T-helper 1 cell treated with Interleukin-12 subunit alpha and Interleukin-12 subunit beta and Interleukin-4 antibody, amounts not matched to agents 30 μg/mL and 1 μg/mL, for 36 hours (primary cell): ENCODE data around the gene CACNA1H.
"Not testable (repeated sequence)": the region's sequence is repeated elsewhere in the genome, so short reads cannot be mapped to it uniquely, and the experiment has no call there.

Experiments used
- H3K27ac Mint-ChIP-seq: one replicate; pipeline ENCODE4 v1.8.0; 2021; ENCODE audit warnings: mild to moderate bottlenecking, mixed read lengths
- H3K27me3 Mint-ChIP-seq: one replicate; pipeline ENCODE4 v1.8.0; 2021; ENCODE audit warnings: low read depth, mixed read lengths
- H3K36me3 Mint-ChIP-seq: one replicate; pipeline ENCODE4 v1.8.0; 2021; ENCODE audit warnings: low read depth, mixed read lengths
- H3K4me1 Mint-ChIP-seq: one replicate; pipeline ENCODE4 v1.8.0; 2021; ENCODE audit warnings: low read depth, mixed read lengths
- H3K4me3 Mint-ChIP-seq: one replicate; pipeline ENCODE4 v1.8.0; 2021; ENCODE audit warnings: mild to moderate bottlenecking, moderate library complexity, mixed read lengths
- H3K9me3 Mint-ChIP-seq: one replicate; pipeline ENCODE4 v1.8.0; 2021; ENCODE audit warnings: mixed read lengths

CACNA1H gene

DNA sequence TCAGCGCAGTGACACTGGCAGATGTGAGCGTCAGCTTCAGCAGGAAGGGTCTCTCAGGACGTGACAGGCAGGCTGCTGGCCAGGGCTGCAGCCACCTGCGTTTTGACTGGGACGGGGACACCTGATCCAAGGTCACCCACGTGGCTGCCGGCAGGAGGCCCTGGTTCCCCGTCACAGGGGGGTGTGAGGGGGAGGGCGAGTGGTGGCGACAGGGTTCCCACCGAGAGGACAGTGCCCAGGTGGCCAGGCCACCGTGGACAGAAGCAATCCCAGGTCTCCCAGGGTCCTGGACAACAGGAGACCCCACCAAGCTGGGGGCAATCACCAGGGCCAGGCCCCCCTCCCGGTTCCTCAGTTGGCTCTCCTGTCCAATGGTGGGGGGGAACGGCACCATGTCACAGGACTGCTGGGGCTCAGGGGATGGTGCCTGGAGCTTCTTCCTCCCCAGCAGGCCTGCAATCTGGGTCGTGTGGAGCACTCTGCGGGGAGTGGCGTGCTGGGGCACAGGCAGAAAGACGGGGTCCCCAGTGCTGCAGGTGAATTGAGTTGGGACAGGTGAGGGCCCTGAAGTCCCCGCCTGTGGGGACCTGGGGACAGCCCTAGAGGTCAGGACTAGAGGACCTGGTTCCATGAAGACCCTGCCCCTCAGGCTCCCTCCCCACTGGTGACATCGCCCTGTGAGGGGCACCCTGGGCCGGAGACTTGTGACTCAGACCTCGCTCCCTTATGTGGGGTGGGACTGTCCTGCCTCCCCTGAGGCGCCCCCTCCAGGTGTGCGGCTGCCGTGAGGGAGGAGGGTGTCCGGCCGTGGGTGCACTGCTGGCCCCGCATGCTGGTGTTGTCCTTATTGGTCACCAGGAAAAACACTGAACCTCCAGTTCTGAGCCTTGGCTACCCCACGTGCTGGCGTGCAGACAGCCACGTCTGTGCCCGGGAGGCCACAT lies 91.3 kb downstream of the CACNA1H start:
- H3K4me3 Mint-ChIP-seq, H3K4me1 Mint-ChIP-seq, H3K9me3 Mint-ChIP-seq, H3K36me3 Mint-ChIP-seq, H3K27ac Mint-ChIP-seq, H3K27me3 Mint-ChIP-seq: not testable (repeated sequence)

- H3K9me3 Mint-ChIP-seq, result no peaks in the 10 kb centered on the region
Measured at GRCh38 chr16:1244881-1245280, 92.0 kb downstream of the CACNA1H start.

GRCh38 chr16:1245452-1246020 lies 92.6 kb downstream of the CACNA1H start:
- Mint-ChIP-seq H3K9me3 (no peaks in the 10 kb centered on the region), H3K4me1 (no peaks in the 10 kb centered on the region), H3K27ac (no peak overlapping the region), H3K4me3 (peak overlapping the region; percentile 10), H3K27me3 (no peaks in the 10 kb centered on the region), H3K36me3 (no peaks in the 10 kb centered on the region)

More at GRCh38 chr16:1244881-1245280, 92.0 kb downstream of the CACNA1H start:
- H3K27ac Mint-ChIP-seq, result no peak overlapping the region
- no peaks in the 10 kb centered on the region for H3K36me3 Mint-ChIP-seq
- H3K4me3 Mint-ChIP-seq, result no peak overlapping the region
- H3K27me3 Mint-ChIP-seq, result no peaks in the 10 kb centered on the region
- H3K4me1 Mint-ChIP-seq, result no peaks in the 10 kb centered on the region

GRCh38 chr16:1247903-1248537 lies 95.1 kb downstream of the CACNA1H start:
- H3K9me3 Mint-ChIP-seq, H3K27me3 Mint-ChIP-seq, H3K36me3 Mint-ChIP-seq, H3K4me3 Mint-ChIP-seq, H3K27ac Mint-ChIP-seq, H3K4me1 Mint-ChIP-seq: not testable (repeated sequence)

DNA sequence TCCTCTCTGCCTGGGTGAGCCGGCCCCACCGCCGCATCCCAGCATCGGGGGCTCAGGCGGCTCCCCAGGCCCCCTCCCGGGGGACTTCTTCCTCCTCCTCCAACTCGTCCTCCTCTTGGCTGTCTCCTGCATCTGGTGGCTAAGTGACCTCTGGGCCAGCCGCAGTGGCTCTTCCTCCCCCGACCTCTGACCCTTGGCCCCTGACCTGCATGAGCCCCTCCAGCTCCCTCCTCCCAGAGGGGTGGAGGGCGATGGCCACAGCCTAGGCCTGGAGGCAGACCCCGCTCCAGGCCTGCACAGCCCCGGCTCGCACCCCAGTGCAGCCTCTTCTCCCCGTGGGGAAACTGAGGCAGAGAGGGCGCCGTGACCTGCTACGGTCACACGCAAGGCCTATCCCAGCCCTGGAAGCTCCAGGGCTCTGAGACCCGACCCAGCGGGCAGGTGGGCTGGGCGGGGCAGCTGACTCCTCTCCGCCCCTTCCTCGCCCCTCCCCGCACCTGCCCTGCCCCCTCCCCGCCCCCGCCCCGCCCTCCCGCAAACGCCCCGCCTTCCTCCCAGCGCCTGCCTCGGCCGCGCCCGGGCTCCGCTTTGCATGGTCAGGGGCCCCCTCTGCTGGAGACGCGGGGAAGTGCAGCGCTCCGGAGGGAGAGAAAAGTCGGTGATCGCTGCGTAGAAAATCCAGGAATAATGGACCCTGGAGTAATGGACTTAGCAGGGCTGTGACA lies 96.3 kb downstream of the CACNA1H start:
- H3K36me3 Mint-ChIP-seq, H3K27ac Mint-ChIP-seq, H3K4me3 Mint-ChIP-seq, H3K9me3 Mint-ChIP-seq, H3K4me1 Mint-ChIP-seq, H3K27me3 Mint-ChIP-seq: not testable (repeated sequence)

GRCh38 chr16:1253701-1254364 lies 100.9 kb downstream of the CACNA1H start:
- not testable (repeated sequence) for H3K27me3 Mint-ChIP-seq, H3K4me1 Mint-ChIP-seq, H3K4me3 Mint-ChIP-seq, H3K36me3 Mint-ChIP-seq, H3K27ac Mint-ChIP-seq, H3K9me3 Mint-ChIP-seq

DNA sequence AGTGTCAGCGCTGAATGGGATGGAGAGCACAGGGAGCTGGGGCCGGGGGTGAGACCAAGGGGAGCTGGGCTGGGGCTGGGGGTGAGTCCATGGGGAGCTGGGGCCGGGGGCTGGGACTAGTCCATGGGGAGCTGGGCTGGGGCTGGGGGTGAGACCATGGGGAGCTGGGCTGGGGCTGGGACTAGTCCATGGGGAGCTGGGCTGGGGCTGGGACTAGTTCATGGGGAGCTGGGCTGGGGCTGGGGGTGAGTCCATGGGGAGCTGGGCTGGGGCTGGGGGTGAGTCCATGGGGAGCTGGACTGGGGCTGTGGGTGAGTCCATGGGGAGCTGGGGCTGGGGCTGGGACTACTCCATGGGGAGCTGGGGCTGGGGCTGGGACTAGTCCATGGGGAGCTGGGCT lies 101.9 kb downstream of the CACNA1H start:
- H3K27ac Mint-ChIP-seq, H3K4me1 Mint-ChIP-seq, H3K4me3 Mint-ChIP-seq, H3K36me3 Mint-ChIP-seq, H3K27me3 Mint-ChIP-seq, H3K9me3 Mint-ChIP-seq: not testable (repeated sequence)

- not testable (repeated sequence) for H3K4me3 Mint-ChIP-seq, H3K36me3 Mint-ChIP-seq
Measured at GRCh38 chr16:1255276-1256122, 102.6 kb downstream of the CACNA1H start, which contains the start of gene TPSD1. TSS of gene TPSD1 (plus strand) at chr16:1256069. CDS start at chr16:1256281, 212 bp downstream.

GRCh38 chr16:1256296-1256873 lies 103.5 kb downstream of the CACNA1H start:
- H3K4me3 Mint-ChIP-seq, H3K36me3 Mint-ChIP-seq, H3K9me3 Mint-ChIP-seq, H3K27ac Mint-ChIP-seq, H3K4me1 Mint-ChIP-seq: not testable (repeated sequence)
- peaks cover 12% of the 10 kb centered on the region for H3K27me3 Mint-ChIP-seq

More at GRCh38 chr16:1255276-1256122, 102.6 kb downstream of the CACNA1H start, which contains the start of gene TPSD1:
- H3K9me3 Mint-ChIP-seq, H3K4me1 Mint-ChIP-seq, H3K27me3 Mint-ChIP-seq, H3K27ac Mint-ChIP-seq: not testable (repeated sequence)

- Mint-ChIP-seq H3K27ac (no peak overlapping the region), H3K9me3 (no peaks in the 10 kb centered on the region), H3K27me3 (peaks cover 15% of the 10 kb centered on the region)
Measured at GRCh38 chr16:1256874-1257322, 104.0 kb downstream of the CACNA1H start.

DNA sequence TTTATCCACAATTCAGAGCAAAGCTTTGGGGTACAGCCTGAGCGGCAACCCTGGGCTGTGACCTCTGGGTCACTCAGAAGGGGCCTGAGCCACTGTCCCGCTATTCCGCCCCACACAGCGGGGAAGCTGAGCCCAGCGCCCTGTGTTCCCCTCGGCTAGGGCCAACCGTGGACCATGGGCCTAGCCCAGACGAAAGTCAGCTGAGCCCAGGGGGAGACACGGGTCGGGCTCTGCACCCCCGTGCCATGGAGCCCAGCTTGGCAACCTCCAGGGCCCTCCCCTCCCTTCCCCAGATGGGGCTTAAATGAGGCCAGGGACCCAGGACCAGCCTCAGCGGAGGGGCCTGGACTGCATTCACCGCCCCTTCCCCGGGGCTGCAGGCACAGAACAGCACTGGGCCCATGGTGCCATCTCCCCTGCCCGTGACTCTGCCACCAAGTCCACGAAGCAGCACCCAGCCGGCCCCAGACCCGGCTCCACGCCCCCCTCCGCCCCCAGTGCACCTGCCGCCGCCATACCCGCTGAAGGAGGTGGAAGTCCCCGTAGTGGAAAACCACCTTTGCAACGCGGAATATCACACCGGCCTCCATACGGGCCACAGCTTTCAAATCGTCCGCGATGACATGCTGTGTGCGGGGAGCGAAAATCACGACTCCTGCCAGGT lies 104.8 kb downstream of the CACNA1H start:
- no peak overlapping the region for H3K4me3 Mint-ChIP-seq
- peaks cover 20% of the 10 kb centered on the region for H3K27me3 Mint-ChIP-seq
- no peak overlapping the region for H3K27ac Mint-ChIP-seq
- no peaks in the 10 kb centered on the region for H3K36me3 Mint-ChIP-seq
- peaks cover 4% of the 10 kb centered on the region for H3K4me1 Mint-ChIP-seq
- no peaks in the 10 kb centered on the region for H3K9me3 Mint-ChIP-seq

More at GRCh38 chr16:1256874-1257322, 104.0 kb downstream of the CACNA1H start:
- Mint-ChIP-seq H3K4me1 (peaks cover 4% of the 10 kb centered on the region), H3K36me3 (no peaks in the 10 kb centered on the region), H3K4me3 (no peak overlapping the region)

- Mint-ChIP-seq H3K4me3 (no peak overlapping the region), H3K4me1 (peaks cover 4% of the 10 kb centered on the region), H3K27ac (no peak overlapping the region), H3K27me3 (peaks cover 20% of the 10 kb centered on the region), H3K36me3 (no peaks in the 10 kb centered on the region), H3K9me3 (no peaks in the 10 kb centered on the region)
Measured at GRCh38 chr16:1258225-1258600, 105.3 kb downstream of the CACNA1H start.
